ENCODE measurements around the gene ZNF431.
"Not testable (repeated sequence)": the region's sequence is repeated elsewhere in the genome, so short reads cannot be mapped to it uniquely, and the experiment has no call there.

ZNF431 gene

DNA sequence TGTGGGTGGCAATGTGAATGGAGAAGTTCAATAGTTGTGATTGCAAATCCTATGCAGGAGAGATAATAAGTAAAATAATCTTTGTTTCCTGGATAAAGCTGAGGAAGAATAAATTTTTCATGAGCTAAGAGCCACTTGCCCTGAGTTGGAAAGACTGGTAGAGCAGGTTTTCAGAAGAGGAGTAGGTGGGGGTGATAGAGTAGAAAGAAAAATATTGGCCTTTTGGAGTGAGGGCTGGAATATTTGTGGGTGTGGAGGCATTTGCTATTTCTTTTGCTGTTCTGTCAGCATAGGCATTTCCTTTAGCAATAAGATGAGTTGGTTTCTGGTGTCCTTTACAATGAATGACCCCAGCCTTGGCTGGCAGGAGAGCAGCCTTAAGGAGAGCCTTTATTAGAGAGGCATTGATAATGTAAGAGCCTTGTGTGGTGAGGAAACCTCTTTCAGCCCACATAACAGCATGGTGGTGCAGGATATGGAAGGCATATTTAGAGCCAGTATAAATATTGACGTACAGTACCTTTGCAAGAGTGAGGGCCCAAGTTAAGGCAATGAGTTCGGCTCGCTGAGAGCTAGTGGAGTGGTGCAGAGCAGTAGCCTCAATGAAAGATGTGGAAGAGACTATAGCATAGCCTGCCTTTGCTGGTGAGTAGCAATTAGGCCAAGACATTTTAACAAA lies 11.6 kb upstream of the ZNF431 start:
- Histone ChIP-seq H3K9ac (ENCODE audit: low read depth, low read length) (no peak overlapping the region), H3K9me3 (ENCODE audit: control insufficient read depth, insufficient read depth, low read length) (no peaks in the 10 kb centered on the region), H3K36me3 (ENCODE audit: insufficient read depth, low read length) (no peaks in the 10 kb centered on the region), H3K4me1 (ENCODE audit: insufficient read depth, low read length) (no peaks in the 10 kb centered on the region)

DNA sequence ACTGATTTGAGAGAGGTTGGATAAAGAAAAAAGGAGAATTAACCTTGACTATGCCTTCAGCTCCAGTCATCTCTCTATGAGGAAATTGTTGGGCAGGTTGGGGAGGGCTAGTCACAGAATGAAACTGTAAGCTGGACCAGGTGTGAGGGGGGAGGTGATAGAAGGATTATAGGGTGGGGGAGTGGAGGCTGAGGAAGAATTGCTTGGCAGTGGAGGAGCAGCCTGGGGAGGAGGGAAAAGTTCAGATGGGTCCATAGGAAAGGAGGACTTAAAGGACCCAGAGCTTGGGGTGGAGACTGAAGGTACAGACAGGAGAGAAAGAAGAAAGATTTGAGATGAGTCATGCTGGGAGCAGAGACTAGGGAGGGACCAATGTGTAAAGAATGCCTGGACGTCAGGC lies 8.2 kb upstream of the ZNF431 start:
- no peaks in the 10 kb centered on the region for H3K4me1 ChIP-seq (ENCODE audit: insufficient read depth, low read length)
- H3K9me3 ChIP-seq (ENCODE audit: control insufficient read depth, insufficient read depth, low read length) = no peaks in the 10 kb centered on the region

DNA sequence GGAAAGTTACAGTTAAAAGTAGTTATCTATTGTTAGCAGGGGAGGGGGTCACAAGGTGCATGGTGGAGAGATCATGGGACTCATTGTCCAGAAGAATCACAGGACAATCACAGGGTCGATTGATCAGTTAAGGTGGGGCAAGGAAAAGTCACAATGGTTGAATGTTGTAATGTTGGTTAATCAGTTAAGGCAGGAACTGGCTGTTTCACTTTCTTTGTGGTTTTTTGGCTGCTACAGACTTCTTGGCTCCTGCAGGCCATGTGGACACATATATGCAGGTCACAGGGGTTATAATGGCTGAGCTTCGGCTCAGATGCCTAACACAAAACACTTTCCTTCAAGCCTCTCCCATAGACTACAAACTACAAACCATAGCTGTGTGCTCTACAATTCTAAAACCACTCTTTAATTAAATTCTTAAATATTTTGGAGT lies 6.9 kb upstream of the ZNF431 start:
- Histone ChIP-seq H3K9me3 (ENCODE audit: control insufficient read depth, insufficient read depth, low read length) (no peaks in the 10 kb centered on the region), H3K4me1 (ENCODE audit: insufficient read depth, low read length) (no peaks in the 10 kb centered on the region), H3K9ac (ENCODE audit: low read depth, low read length) (no peak overlapping the region), H3K36me3 (ENCODE audit: insufficient read depth, low read length) (no peaks in the 10 kb centered on the region)

More for the DNA sequence above, 8.2 kb upstream of the ZNF431 start:
- Histone ChIP-seq H3K9ac (ENCODE audit: low read depth, low read length) (no peak overlapping the region), H3K36me3 (ENCODE audit: insufficient read depth, low read length) (no peaks in the 10 kb centered on the region)

DNA sequence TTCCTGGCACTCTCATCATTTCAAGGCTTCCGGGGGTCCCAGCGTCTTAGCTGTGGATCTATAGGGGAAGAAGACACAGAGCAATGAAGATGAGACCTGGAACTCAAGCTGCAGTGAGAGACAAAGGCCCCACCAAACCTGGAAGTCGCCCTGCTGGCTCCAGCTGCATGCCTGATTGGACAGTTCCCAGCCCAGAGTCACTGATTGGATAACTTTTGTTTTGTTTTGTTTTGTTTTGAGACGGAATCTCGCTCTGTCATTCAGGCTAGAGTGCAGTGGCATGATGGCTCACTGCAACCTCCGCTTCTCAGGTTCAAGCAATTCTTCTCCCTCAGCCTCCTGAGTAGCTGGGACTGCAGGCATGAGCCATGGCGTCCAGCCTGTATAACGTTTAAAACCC lies 6.4 kb upstream of the ZNF431 start:
- H3K4me1 ChIP-seq (ENCODE audit: insufficient read depth, low read length) = no peaks in the 10 kb centered on the region
- H3K9ac ChIP-seq (ENCODE audit: low read depth, low read length) = no peak overlapping the region
- H3K9me3 ChIP-seq (ENCODE audit: control insufficient read depth, insufficient read depth, low read length) = no peaks in the 10 kb centered on the region
- no peaks in the 10 kb centered on the region for H3K36me3 ChIP-seq (ENCODE audit: insufficient read depth, low read length)

DNA sequence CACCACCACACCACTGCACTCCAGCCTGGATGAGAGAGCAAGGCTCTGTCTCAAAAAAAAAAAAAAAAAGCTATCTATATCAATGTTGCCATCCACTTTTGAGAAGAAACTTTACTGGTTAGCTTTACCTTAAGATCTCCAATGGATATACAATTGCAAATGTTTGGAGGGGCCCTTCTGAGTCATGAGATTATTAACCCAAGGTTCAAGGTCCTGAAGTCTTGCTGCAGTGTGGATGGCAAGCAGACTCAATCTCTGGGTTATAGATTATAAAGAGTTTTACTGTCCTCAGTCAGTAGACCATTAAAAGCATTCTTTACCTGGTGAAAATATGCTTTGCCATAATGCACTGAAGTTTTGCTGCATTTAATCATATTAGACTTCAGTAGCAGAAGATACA lies 3.7 kb upstream of the ZNF431 start:
- Histone ChIP-seq H3K36me3 (ENCODE audit: insufficient read depth, low read length) (no peaks in the 10 kb centered on the region), H3K9ac (ENCODE audit: low read depth, low read length) (no peak overlapping the region), H3K4me1 (ENCODE audit: insufficient read depth, low read length) (no peaks in the 10 kb centered on the region), H3K9me3 (ENCODE audit: control insufficient read depth, insufficient read depth, low read length) (no peaks in the 10 kb centered on the region)

DNA sequence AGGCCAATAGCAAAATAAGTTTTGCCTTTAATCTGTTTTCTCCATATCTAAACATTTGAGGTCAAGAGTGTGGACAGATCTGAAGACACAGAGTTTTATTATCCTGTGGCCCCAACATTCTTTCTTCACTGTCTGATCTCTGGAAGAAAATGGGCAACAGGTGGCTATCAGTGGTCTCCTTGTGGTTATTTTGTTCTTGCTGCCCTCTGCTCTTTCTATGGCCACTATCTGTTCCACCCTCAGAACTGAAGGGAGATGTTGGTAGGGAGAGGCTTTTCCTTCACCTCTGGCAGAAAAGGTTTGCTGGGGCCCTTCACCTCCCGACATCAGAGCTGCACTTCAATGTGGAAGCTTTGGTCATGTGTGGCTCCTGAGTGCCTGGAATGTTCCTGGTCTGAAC lies 834 bp upstream of the ZNF431 start:
- not testable (repeated sequence) for H3K9ac ChIP-seq (ENCODE audit: low read depth, low read length); H3K4me1 ChIP-seq (ENCODE audit: insufficient read depth, low read length); H3K9me3 ChIP-seq (ENCODE audit: control insufficient read depth, insufficient read depth, low read length)
- H3K36me3 ChIP-seq (ENCODE audit: insufficient read depth, low read length) = peaks cover 20% of the 10 kb centered on the region

DNA sequence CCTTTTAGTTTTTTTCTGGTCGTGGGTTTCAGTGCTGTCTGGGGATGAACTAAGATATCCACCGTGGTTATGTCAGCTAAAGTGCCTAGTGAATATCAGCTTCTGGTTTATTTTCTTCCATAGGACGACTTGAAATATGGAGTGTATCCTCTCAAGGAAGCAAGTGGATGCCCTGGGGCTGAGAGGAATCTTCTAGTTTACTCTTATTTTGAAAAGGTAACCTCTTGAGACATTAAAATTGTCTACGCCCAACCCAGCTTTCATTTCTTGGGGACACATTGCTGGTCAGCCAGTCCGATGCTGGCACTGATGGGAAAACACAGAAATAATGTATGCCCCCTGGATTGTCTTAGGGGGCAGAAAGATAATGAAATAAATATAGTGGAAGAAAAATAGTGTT lies 1.6 kb downstream of the ZNF431 start:
- H3K9ac ChIP-seq (ENCODE audit: low read depth, low read length) = no peak overlapping the region
- peaks cover 34% of the 10 kb centered on the region for H3K36me3 ChIP-seq (ENCODE audit: insufficient read depth, low read length)
- peaks cover 24% of the 10 kb centered on the region for H3K9me3 ChIP-seq (ENCODE audit: control insufficient read depth, insufficient read depth, low read length)
- H3K4me1 ChIP-seq (ENCODE audit: insufficient read depth, low read length) = no peaks in the 10 kb centered on the region

DNA sequence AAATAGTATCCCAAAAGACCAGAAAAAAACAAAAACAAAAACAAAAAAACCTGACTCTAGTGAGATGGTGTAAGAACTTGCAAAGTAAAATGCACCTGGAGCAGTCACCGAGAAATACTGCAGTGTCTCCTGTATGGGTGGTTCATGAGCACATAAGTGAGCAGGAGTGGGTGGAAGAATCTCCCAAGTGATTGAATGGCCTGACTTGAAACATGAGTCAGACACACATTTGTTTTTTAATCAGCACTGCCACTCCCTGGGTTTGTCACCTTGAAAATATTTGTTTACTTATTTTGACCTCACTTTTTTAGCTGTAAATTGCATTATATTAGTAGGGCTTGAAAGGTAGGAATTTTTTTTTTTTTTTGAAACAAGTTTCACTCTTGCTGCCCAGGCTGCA lies 2.0 kb downstream of the ZNF431 start:
- no peak overlapping the region for H3K9ac ChIP-seq (ENCODE audit: low read depth, low read length)
- peaks cover 36% of the 10 kb centered on the region for H3K36me3 ChIP-seq (ENCODE audit: insufficient read depth, low read length)

DNA sequence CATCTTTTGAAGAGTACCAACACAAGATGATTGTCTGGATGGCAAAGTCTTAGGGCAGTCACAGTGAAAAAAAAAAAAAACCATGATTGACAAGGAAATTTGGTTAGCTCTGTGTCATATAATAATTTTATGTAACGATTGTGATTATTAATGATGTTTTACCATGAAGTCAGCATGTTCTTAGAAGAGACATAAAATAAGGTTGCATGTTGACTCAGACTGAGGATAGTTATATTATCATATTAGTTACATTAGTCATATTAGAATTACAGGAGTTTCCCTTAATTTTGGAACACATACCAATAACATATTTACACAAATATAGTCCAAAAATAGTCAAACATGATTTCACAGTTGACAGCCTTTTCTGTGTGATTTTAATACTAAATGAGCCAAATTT lies 5.7 kb downstream of the ZNF431 start:
- peaks cover 27% of the 10 kb centered on the region for H3K9me3 ChIP-seq (ENCODE audit: control insufficient read depth, insufficient read depth, low read length)

More for the DNA sequence above, 2.0 kb downstream of the ZNF431 start:
- peaks cover 27% of the 10 kb centered on the region for H3K9me3 ChIP-seq (ENCODE audit: control insufficient read depth, insufficient read depth, low read length)
- H3K4me1 ChIP-seq (ENCODE audit: insufficient read depth, low read length) = no peaks in the 10 kb centered on the region

DNA sequence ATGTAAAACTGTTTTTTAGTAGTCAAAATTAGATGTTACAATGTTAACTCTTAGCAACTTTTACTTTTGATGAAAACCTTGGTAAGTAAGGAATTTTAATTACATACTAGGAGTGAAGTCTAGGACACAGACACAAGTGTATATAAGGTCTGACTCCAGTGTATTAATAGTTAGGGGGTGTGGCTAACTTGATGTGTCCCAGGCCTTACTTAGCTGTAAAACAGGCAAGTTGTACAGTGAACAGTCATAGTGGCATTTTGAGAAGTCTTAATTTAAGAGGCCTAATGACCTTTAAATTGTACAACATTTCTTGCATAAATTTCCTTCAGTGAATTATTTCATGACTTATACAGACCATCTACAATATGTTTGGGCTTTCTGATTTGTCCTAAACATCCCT lies 6.8 kb downstream of the ZNF431 start:
- Histone ChIP-seq H3K36me3 (ENCODE audit: insufficient read depth, low read length) (peaks cover 62% of the 10 kb centered on the region), H3K9ac (ENCODE audit: low read depth, low read length) (no peak overlapping the region), H3K9me3 (ENCODE audit: control insufficient read depth, insufficient read depth, low read length) (peaks cover 27% of the 10 kb centered on the region), H3K4me1 (ENCODE audit: insufficient read depth, low read length) (no peaks in the 10 kb centered on the region)

More for the DNA sequence above, 5.7 kb downstream of the ZNF431 start:
- Histone ChIP-seq H3K4me1 (ENCODE audit: insufficient read depth, low read length) (no peaks in the 10 kb centered on the region), H3K9ac (ENCODE audit: low read depth, low read length) (no peak overlapping the region), H3K36me3 (ENCODE audit: insufficient read depth, low read length) (peaks cover 60% of the 10 kb centered on the region)

DNA sequence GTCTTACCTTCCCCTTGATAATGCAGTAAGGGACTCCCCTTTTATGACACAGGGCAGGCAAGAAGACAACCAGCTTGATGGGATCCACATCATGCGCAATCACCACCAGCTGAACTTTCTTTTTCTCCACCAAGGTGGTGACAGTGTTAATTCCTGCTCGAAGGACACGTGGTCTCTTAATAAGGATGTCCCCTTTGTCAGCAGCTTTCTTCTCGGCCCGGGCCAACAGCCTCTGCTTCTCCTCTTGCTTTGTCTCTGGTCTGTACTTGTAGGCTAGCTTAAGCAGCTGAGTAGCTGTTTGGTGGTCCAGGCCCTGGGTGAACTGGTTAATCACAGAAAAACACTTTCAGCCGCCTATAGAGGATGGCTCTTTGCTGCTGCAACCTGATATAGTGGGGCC lies 8.0 kb downstream of the ZNF431 start:
- peaks cover 27% of the 10 kb centered on the region for H3K9me3 ChIP-seq (ENCODE audit: control insufficient read depth, insufficient read depth, low read length)
- no peaks in the 10 kb centered on the region for H3K4me1 ChIP-seq (ENCODE audit: insufficient read depth, low read length)
- peaks cover 51% of the 10 kb centered on the region for H3K36me3 ChIP-seq (ENCODE audit: insufficient read depth, low read length)

DNA sequence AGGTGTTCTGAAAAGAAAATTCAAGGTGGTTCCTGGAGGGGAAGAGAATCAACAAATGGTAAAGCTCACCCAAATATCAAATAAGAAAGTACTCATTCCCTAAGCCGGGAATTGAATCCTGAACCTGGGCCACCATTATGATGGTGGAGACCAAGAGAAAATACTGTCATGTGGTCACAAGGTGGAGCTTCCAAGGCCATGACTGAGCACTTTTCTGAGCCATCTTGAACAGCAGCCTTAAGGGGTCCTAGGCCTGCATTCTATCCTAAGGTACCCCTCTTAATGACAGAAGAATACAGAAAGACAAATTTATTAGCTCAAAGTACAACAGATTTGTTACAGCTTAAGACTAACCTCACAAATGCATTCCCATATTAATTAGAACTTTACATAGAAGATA lies 9.6 kb downstream of the ZNF431 start:
- Histone ChIP-seq H3K9ac (ENCODE audit: low read depth, low read length) (no peak overlapping the region), H3K36me3 (ENCODE audit: insufficient read depth, low read length) (peaks cover 41% of the 10 kb centered on the region), H3K9me3 (ENCODE audit: control insufficient read depth, insufficient read depth, low read length) (peaks cover 21% of the 10 kb centered on the region), H3K4me1 (ENCODE audit: insufficient read depth, low read length) (no peaks in the 10 kb centered on the region)

More for the DNA sequence above, 8.0 kb downstream of the ZNF431 start:
- no peak overlapping the region for H3K9ac ChIP-seq (ENCODE audit: low read depth, low read length)

DNA sequence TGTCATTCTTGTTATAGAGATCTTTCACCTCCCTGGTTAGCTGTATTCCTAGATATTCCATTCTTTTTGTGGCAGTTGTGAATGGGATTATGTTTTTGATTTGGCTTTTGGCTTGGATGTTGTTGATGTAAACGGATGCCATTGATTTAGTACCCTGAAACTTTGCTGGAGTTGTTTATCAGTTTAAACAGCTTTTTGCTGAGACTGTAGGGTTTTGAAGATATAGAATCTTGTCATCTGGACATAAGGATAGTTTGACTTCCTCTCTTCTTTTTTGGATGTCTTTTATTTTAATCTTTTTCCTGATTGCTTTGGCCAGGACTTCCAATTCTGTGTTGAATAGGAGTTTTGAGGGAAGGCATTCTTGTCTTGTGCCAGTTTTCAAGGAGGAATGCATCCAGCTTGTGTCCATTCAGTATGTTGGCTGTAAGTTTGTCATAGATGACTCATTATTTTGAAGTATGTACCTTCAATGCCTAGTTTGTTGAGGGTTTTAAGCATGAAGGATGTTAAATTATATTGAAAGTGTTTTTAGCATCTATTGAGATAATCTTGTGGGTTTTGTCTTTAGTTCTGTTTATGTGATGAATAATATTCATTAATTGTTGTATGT lies 16.8 kb downstream of the ZNF431 start:
- Histone ChIP-seq H3K9me3 (ENCODE audit: control insufficient read depth, insufficient read depth, low read length) (no peaks in the 10 kb centered on the region), H3K36me3 (ENCODE audit: insufficient read depth, low read length) (no peaks in the 10 kb centered on the region)

DNA sequence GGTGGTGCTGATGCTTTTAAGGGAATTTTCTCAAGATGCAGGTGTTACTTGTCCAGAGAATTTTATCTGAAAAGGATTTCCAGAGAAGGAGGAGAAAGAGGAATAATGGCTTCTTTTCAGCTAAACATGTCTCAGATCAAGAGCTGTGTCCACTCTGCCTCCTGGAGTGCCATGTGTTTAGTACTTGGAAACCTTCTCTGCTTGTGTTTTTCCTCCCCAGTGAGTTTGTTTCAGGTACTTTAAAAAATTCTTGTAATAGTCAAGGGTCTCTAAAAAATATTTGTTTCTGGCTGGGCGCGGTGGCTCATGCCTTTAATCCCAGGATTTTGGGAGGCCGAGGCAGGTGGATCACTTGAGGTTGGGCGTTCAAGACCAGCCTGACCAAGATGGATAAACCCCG lies 22.7 kb downstream of the ZNF431 start:
- H3K36me3 ChIP-seq (ENCODE audit: insufficient read depth, low read length) = peaks cover 2% of the 10 kb centered on the region; the same call in 1 of the 2 replicates

More for the DNA sequence above, 16.8 kb downstream of the ZNF431 start:
- Histone ChIP-seq H3K4me1 (ENCODE audit: insufficient read depth, low read length) (no peaks in the 10 kb centered on the region), H3K9ac (ENCODE audit: low read depth, low read length) (no peak overlapping the region)

DNA sequence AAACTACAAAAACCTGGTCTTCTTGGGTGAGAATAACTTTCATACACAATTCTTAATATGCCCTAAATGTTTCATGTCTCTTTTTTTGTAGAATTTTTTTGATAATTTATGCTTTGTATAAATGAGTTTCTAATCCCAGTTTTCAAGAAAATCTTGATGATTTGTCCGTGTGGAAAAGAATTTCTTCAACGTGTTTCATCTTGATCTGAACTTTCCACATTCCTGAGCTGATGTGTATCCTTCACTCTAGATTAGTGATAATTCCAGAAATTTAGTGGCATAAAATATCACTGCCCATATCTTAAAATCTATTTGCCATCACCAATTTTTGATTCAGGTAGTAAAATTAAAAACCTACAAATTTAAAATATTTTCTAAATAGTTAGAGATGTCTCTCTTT lies 24.6 kb downstream of the ZNF431 start:
- Histone ChIP-seq H3K9me3 (ENCODE audit: control insufficient read depth, insufficient read depth, low read length) (no peaks in the 10 kb centered on the region), H3K9ac (ENCODE audit: low read depth, low read length) (no peak overlapping the region), H3K36me3 (ENCODE audit: insufficient read depth, low read length) (peaks cover 2% of the 10 kb centered on the region), H3K4me1 (ENCODE audit: insufficient read depth, low read length) (no peaks in the 10 kb centered on the region)

More for the DNA sequence above, 22.7 kb downstream of the ZNF431 start:
- Histone ChIP-seq H3K9me3 (ENCODE audit: control insufficient read depth, insufficient read depth, low read length) (no peaks in the 10 kb centered on the region), H3K9ac (ENCODE audit: low read depth, low read length) (no peak overlapping the region), H3K4me1 (ENCODE audit: insufficient read depth, low read length) (no peaks in the 10 kb centered on the region)

Data from ES-I3 (cell line).